ENCODE measurements around the gene C10orf71. TPM values are rescaled to one million over a fixed set of nuclear protein-coding genes. Genes with fewer than 3 reads are reported as not detected.

Gene C10orf71
- total RNA-seq, 2 donors from 2014 or later = 0.14 TPM; not detected in 1

DNA sequence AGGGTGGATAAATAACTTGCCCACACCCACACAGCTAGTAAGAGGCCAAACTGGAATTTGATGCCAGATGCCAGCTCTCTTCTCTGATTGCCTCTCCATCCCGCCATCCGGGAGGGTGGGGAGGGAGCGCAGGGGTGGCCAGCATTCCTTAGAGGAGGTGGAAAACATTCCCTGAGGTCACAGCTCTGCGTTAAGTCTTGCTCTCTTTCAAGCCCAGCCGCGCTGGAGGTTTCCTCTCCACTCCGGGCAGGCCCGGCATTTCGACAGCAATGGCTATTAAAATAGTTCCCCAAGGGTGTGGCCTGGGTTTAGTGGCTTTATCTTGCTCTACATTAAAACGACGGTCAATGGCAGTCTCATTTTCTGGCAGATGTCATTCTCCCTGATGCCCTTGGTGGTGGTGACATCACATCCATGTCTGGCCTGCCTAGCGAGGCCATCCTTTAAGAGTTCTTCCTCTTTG lies 16.1 kb upstream of the C10orf71 start:
- TF ChIP-seq, protein P1, sequence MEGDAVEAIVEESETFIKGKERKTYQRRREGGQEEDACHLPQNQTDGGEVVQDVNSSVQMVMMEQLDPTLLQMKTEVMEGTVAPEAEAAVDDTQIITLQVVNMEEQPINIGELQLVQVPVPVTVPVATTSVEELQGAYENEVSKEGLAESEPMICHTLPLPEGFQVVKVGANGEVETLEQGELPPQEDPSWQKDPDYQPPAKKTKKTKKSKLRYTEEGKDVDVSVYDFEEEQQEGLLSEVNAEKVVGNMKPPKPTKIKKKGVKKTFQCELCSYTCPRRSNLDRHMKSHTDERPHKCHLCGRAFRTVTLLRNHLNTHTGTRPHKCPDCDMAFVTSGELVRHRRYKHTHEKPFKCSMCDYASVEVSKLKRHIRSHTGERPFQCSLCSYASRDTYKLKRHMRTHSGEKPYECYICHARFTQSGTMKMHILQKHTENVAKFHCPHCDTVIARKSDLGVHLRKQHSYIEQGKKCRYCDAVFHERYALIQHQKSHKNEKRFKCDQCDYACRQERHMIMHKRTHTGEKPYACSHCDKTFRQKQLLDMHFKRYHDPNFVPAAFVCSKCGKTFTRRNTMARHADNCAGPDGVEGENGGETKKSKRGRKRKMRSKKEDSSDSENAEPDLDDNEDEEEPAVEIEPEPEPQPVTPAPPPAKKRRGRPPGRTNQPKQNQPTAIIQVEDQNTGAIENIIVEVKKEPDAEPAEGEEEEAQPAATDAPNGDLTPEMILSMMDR (IDR thresholded peaks at IDR 0.05) = no peak
- no peak for ATAC-seq (ENCODE audit: insufficient number of reproducible peaks, low FRiP score, low read depth)
- no peak overlapping the region for H3K4me3 ChIP-seq
- H3K36me3 ChIP-seq = no peaks in the 10 kb centered on the region
- H3K27ac ChIP-seq = no peak overlapping the region
- H3K27me3 ChIP-seq (replicated peaks; ENCODE audit: insufficient read depth) = no peaks in the 10 kb centered on the region
- no peak for DNase-seq (ENCODE audit: low spot score)
- H3K9me3 ChIP-seq = no peaks in the 10 kb centered on the region
- H3K4me1 ChIP-seq (ENCODE audit: control insufficient read depth in 1 of 2, low read depth in 2 of 2) = no peaks in the 10 kb centered on the region

DNA sequence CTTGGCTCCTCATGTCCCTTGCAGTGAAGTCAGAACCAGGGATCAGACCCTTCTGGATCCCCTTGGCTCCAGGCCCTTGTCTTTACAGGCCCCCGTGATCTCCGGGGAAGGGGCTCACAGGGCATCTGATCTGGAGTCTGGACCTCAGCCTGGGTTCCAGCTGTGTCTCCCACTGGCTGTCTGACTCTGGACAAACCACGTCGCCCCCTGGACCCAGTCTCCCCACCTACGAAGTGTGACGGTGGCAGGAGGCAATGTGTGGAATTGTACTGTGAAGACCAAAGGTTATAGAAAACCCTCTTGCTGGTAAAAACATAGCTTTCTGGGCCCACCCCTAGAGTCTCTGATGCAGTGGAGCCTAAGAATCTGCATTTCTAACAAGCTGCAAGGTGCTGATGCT lies 15.5 kb upstream of the C10orf71 start:
- Histone ChIP-seq H3K27me3 (replicated peaks; ENCODE audit: insufficient read depth) (no peaks in the 10 kb centered on the region), H3K9me3 (no peaks in the 10 kb centered on the region), H3K4me1 (ENCODE audit: control insufficient read depth in 1 of 2, low read depth in 2 of 2) (no peaks in the 10 kb centered on the region), H3K4me3 (no peak overlapping the region), H3K36me3 (no peaks in the 10 kb centered on the region), H3K27ac (no peak overlapping the region)
- TF ChIP-seq, protein P1 (IDR thresholded peaks at IDR 0.05) = no peak
- DNase-seq (ENCODE audit: low spot score) (no peak), ATAC-seq (ENCODE audit: insufficient number of reproducible peaks, low FRiP score, low read depth) (no peak)

DNA sequence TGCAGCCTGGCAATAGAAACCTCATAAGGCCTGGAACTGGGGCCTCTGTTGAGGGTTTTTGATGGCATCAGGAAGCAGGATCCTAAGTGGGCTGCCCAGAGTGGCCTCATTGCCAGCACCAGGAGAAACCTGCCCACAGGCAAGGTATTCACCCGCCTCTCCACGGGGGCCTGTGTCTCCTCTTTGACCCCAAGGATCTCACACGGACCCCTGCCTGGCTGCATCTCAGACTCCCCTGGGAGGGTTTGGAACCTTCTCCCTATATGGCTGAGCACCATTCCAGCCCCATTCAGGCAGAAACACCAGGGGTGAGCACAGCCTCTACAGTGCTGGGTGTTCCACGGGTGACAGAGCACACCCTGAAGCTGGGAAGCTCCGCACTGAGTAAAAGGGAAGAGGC lies 14.6 kb upstream of the C10orf71 start:
- Histone ChIP-seq H3K4me1 (ENCODE audit: control insufficient read depth in 1 of 2, low read depth in 2 of 2) (no peaks in the 10 kb centered on the region), H3K27me3 (replicated peaks; ENCODE audit: insufficient read depth) (no peaks in the 10 kb centered on the region), H3K27ac (no peak overlapping the region), H3K4me3 (no peak overlapping the region), H3K9me3 (no peaks in the 10 kb centered on the region), H3K36me3 (no peaks in the 10 kb centered on the region)
- TF ChIP-seq, protein P1 (IDR thresholded peaks at IDR 0.05) = no peak
- DNase-seq (ENCODE audit: low spot score) = no peak
- no peak for ATAC-seq (ENCODE audit: insufficient number of reproducible peaks, low FRiP score, low read depth)

DNA sequence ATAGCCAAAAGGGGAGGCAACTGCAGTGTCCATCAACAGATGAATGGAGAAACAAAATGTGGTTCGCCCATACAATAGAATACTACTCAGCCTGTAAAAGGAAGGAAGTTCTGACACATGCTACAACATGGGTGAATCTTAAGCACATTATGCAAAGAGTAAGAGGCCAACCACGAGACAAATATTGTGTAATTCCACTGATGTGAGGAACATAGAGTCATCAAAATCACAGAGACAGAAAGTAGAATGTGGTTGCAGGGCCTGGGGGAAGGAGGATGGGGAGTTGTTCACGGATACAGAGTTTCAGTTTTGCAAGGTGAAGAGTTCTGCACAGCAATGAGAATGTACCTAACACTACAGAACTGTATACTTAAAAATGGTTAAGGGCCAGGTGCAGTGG lies 13.7 kb upstream of the C10orf71 start:
- DNase-seq (ENCODE audit: low spot score) (no peak), ATAC-seq (ENCODE audit: insufficient number of reproducible peaks, low FRiP score, low read depth) (no peak)
- H3K36me3 ChIP-seq = no peaks in the 10 kb centered on the region
- TF ChIP-seq, protein P1 (IDR thresholded peaks at IDR 0.05) = no peak
- H3K9me3 ChIP-seq = no peaks in the 10 kb centered on the region
- no peaks in the 10 kb centered on the region for H3K4me1 ChIP-seq (ENCODE audit: control insufficient read depth in 1 of 2, low read depth in 2 of 2)
- H3K27ac ChIP-seq = no peak overlapping the region
- no peaks in the 10 kb centered on the region for H3K27me3 ChIP-seq (replicated peaks; ENCODE audit: insufficient read depth)
- no peak overlapping the region for H3K4me3 ChIP-seq

DNA sequence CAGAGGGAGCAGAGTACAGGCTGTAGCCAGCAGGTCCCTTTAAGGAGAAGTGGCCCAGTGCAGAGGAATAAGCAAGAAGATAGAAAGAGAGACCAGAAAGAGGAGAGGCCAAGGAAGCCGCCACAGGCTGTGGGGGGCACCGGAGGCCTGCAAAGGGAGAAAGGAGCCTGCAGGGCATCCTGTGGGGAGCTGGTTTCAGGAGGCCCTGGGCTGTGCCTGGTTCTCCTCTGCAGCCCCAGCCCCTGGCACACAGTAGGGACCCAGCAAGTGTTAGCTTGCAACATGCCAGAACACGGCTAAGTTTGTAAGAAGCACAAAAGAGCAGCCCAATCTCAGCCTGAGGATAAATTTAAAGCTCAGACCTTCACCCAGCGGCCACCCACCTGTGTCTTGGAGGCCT lies 12.3 kb upstream of the C10orf71 start:
- no peaks in the 10 kb centered on the region for H3K36me3 ChIP-seq
- no peak for DNase-seq (ENCODE audit: low spot score)
- H3K4me1 ChIP-seq (ENCODE audit: control insufficient read depth in 1 of 2, low read depth in 2 of 2) = no peaks in the 10 kb centered on the region
- no peaks in the 10 kb centered on the region for H3K9me3 ChIP-seq
- ATAC-seq (ENCODE audit: insufficient number of reproducible peaks, low FRiP score, low read depth) = no peak
- H3K27me3 ChIP-seq (replicated peaks; ENCODE audit: insufficient read depth) = no peaks in the 10 kb centered on the region
- TF ChIP-seq, protein P1 (IDR thresholded peaks at IDR 0.05) = no peak
- H3K4me3 ChIP-seq = no peak overlapping the region
- H3K27ac ChIP-seq = no peak overlapping the region

Measured in thoracic aorta (tissue), 2 donors.